Lower lobe of right lung (tissue), 2 donors: ENCODE results near the gene CFAP119. TPM values are rescaled to one million over a fixed set of nuclear protein-coding genes. Genes with fewer than 3 reads are reported as not detected.

Experiments
- ATAC-seq, 2 donors: fragments of 200-7000 bp; cut with Tn5 transposase; one replicate each; pipeline ENCODE4 v1.9.1; 2020 to 2022; ENCODE audit warnings: mild to moderate bottlenecking in 2 of 2, moderate library complexity in 2 of 2
- DNase-seq: peaks from one replicate; pipeline ENCODE4 v3.0.0-alpha.2; 2020
- H3K27ac ChIP-seq: fragments of 200-600 bp; one replicate; pipeline ENCODE4 v1.8.0; 2022
- H3K27me3 ChIP-seq: fragments of 200-600 bp; one replicate; pipeline ENCODE4 v1.8.0; 2022; ENCODE audit warnings: low read depth
- H3K36me3 ChIP-seq: fragments of 200-600 bp; one replicate; pipeline ENCODE4 v1.8.0; 2022; ENCODE audit warnings: mild to moderate bottlenecking
- H3K4me1 ChIP-seq: fragments of 200-600 bp; one replicate; pipeline ENCODE4 v1.8.0; 2022
- H3K4me3 ChIP-seq: fragments of 200-600 bp; one replicate; pipeline ENCODE4 v1.8.0; 2022; ENCODE audit warnings: mild to moderate bottlenecking
- H3K9me3 ChIP-seq: fragments of 200-600 bp; one replicate; pipeline ENCODE4 v1.8.0; 2022
- CTCF ChIP-seq: fragments of 200-600 bp; IDR thresholded peaks from one replicate; pipeline ENCODE4 v1.8.0; 2022; ENCODE audit warnings: antibody characterized with exemption, mild to moderate bottlenecking
- intact Hi-C: fragments of 100-400 bp; cut with DNase I; formaldehyde crosslinking; loops from one replicate; pipeline ENCODE4 v1.11.0; 2022
- total RNA-seq: library from RNA; stranded (reverse); fragmentation: NEBNext Ultra II Directional; extraction: Animal tissue kit (Norgen Biotek cat#: 25700); gene quantifications from one replicate; pipeline ENCODE4 v1.2.1, GENCODE V29; 2021
- donor health status: DM: no; HTN: yes; CAD: no; lungs with severe emphysema.

Gene CFAP119
- total RNA-seq, 1 donor from 2014 or later = 11.1 TPM

- Histone ChIP-seq H3K4me3 (no peak overlapping the region), H3K36me3 (no peaks in the 10 kb centered on the region), H3K9me3 (no peaks in the 10 kb centered on the region), H3K4me1 (peaks cover 21% of the 10 kb centered on the region), H3K27ac (no peak overlapping the region), H3K27me3 (no peaks in the 10 kb centered on the region)
- no peak for ATAC-seq
- intact Hi-C loops = no loop called here
- TF ChIP-seq CTCF = no peak
- no peak for DNase-seq
These were observed 41.1 kb upstream of the CFAP119 start for GRCh38 chr16:30802936-30803335.

GRCh38 chr16:30797670-30798309 is 35.9 kb upstream of the CFAP119 start:
- ATAC-seq = no peak
- TF ChIP-seq CTCF = no peak
- H3K9me3 ChIP-seq = no peaks in the 10 kb centered on the region

GRCh38 chr16:30794634-30795033 is 32.8 kb upstream of the CFAP119 start:
- Histone ChIP-seq H3K36me3 (no peaks in the 10 kb centered on the region), H3K27ac (no peak overlapping the region), H3K9me3 (no peaks in the 10 kb centered on the region), H3K4me1 (no peaks in the 10 kb centered on the region), H3K27me3 (no peaks in the 10 kb centered on the region), H3K4me3 (no peak overlapping the region)
- ATAC-seq = no peak
- intact Hi-C loops = no loop called here
- TF ChIP-seq CTCF = no peak
- DNase-seq = no peak

More at GRCh38 chr16:30797670-30798309, 35.9 kb upstream of the CFAP119 start:
- intact Hi-C loops = no loop called here
- DNase-seq = no peak
- no peak overlapping the region for H3K4me3 ChIP-seq
- no peaks in the 10 kb centered on the region for H3K4me1 ChIP-seq
- no peaks in the 10 kb centered on the region for H3K27me3 ChIP-seq
- no peaks in the 10 kb centered on the region for H3K36me3 ChIP-seq
- H3K27ac ChIP-seq = no peak overlapping the region

GRCh38 chr16:30793508-30794069 is 31.7 kb upstream of the CFAP119 start:
- no peaks in the 10 kb centered on the region for H3K9me3 ChIP-seq
- DNase-seq (no peak), ATAC-seq (no peak)
- no peaks in the 10 kb centered on the region for H3K36me3 ChIP-seq
- no peak overlapping the region for H3K4me3 ChIP-seq
- TF ChIP-seq CTCF = no peak
- no peaks in the 10 kb centered on the region for H3K27me3 ChIP-seq
- no peak overlapping the region for H3K27ac ChIP-seq
- H3K4me1 ChIP-seq = no peaks in the 10 kb centered on the region
- intact Hi-C loops = no loop called here

GRCh38 chr16:30787613-30788378 is 25.9 kb upstream of the CFAP119 start:
- H3K27me3 ChIP-seq = no peaks in the 10 kb centered on the region
- H3K4me3 ChIP-seq = peak overlapping the region; percentile 74
- H3K4me1 ChIP-seq = peaks cover 22% of the 10 kb centered on the region
- ATAC-seq (no peak), DNase-seq (no peak)
- peaks cover 10% of the 10 kb centered on the region for H3K36me3 ChIP-seq
- H3K27ac ChIP-seq = peak overlapping the region; percentile 86
- intact Hi-C loops = no loop called here
- no peak for TF ChIP-seq CTCF
- no peaks in the 10 kb centered on the region for H3K9me3 ChIP-seq
